ENCODE results near the gene RASA3.

Gene RASA3

GRCh38 chr13:114015111-114015968, 117.1 kb downstream of the RASA3 start:
- no peak for DNase-seq

DNA sequence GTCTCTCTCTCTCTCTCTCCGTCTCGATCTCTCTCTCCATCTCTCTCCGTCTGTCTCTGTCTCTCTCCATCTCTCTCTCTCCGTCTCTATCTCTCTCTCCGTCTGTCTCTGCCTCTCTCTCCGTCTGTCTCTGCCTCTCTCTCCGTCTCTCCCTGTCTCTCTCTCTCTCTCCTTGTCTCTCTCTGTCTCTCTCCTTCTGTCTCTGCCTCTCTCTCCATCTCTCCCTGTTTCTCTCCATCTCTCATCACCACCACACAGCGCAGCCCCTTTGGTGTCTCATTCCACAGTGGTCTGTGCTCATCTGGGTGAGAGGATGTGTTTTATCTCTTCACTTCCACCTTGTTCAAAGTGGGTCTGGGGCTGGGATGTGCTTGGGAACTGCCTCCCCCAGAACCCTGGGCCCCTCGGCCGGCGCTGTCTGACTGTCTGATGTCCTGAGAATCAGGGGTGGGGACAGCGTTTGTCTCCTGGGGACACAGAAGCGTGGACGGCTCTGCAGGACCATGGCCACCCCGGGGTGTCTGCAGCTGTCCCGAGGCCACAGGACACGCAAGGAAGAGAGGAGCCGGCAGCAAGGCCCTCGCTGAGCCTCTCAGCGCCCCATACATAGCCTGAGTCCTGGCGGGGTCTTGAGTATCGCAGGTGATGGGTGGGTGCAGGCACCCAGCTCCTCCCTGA, 118.3 kb downstream of the RASA3 start:
- no peak for DNase-seq

GRCh38 chr13:114013336-114013735, 119.1 kb downstream of the RASA3 start:
- no peak for DNase-seq

DNA sequence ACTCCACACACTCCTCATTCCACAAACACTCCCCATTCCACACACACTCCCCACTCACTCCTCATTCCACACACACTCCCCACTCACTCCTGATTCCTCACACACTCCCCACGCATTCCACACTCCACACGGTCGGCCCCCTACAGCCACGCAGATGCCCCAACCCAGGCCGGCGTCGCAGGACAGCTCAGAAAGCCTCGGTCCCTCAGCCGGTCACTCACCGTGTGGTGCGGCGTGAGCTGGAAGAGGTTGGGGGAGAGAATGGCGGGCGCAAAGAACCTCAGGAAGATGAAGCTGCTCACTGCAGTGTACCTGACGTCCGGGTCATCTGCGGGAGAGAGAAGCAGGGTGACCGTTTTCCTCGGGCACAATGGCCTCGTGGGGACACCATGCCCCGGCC, 119.5 kb downstream of the RASA3 start:
- DNase-seq: no peak

DNA sequence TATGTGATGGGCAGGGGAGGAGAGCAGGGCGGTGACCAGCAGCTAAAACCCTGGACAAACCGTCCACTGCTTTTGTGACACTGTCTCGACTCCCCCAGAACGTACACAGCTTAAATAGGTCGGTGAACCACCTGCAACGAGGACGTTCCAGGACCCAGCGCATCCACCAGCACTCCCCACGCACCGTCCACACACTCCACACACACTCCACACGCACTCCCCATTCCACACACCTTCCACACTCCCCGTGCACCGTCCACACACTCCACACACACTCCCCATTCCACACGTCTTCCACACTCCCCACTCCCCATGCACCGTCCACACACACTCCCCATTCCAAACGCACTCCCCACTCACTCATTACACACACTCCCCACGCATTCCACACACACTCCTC, 120.3 kb downstream of the RASA3 start:
- no peak for DNase-seq

DNA sequence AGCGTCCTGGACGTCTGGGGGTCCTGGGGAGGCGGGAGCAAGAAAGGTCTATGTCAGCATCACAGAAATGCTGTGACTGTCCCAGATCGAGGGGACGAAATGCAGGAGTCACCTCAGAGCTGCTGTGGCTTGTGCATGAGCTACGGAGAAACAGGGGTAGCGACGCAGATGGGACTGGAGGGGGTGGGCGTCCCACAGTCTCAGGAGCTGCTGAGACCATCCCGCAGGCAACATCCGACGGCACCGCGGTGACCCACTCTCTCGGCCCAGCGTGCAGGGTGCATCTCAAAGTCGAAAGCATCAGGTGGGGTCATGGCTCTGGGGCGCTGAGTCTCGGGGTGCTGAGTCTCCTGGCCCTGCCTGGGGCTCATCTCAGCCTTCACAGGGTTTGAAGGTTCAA, 121.2 kb downstream of the RASA3 start:
- DNase-seq: no peak

DNA sequence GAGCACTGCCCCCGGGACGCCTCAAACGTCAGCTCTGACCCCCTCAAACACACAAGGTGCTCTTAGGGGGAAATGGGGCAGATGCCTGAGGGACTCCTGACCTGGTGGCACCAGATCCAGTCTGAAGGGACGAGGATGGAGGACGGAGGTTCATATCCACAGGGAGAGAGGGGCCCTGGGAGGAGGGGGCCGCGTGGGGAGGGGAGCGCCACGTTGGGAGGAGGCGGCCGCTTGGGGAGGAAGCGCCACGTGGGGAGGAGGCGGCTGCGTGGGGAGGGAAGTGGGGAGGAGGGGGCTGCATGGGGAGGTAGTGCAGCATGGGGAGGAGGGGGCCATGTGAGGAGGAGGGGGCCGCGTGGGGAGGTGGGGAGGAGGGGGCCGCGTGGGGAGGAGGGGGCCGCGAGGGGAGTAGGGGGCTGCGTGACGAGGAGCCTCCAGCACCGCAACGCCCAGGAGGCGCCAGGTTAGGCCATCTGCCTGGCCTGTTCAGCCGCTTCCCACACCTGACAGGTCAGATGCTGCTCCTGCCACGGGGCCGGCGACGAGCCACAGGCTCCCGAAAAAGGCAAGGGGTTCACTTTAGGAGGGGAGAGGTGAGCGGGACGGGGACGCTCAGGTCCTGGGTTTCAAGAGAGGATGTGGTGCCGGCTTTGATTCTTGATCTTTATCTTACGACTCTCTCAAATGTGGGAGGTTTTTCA, 121.9 kb downstream of the RASA3 start:
- DNase-seq: no peak

- no peak for DNase-seq
Measured at GRCh38 chr13:114009590-114010400, 122.6 kb downstream of the RASA3 start.

- no peak for DNase-seq
Measured at GRCh38 chr13:114008964-114009589, 123.3 kb downstream of the RASA3 start.

DNA sequence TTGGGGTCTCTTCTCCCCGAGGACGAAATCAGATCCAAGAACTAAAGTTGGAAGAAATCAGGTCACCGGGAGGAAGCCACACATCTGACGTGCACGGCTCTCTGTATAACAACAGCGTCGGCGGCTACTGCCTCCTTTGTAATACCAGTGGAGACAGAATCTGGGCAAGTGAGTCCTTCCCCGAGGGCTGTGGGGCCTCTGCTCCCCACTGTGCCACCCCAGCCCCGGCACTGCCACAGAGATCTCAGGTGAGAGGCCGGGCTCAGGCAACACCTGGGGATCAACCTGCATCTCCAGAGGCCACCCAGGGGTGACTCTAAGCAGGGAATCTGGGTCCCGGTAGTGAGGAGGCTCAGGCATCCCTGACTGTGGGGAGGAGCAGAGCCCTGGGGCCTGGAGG, 124.9 kb downstream of the RASA3 start:
- no peak for DNase-seq

- no peak for DNase-seq
Measured at GRCh38 chr13:114005206-114005724, 127.2 kb downstream of the RASA3 start.

- no peak for DNase-seq
Measured at GRCh38 chr13:114004420-114005205, 127.8 kb downstream of the RASA3 start.

DNA sequence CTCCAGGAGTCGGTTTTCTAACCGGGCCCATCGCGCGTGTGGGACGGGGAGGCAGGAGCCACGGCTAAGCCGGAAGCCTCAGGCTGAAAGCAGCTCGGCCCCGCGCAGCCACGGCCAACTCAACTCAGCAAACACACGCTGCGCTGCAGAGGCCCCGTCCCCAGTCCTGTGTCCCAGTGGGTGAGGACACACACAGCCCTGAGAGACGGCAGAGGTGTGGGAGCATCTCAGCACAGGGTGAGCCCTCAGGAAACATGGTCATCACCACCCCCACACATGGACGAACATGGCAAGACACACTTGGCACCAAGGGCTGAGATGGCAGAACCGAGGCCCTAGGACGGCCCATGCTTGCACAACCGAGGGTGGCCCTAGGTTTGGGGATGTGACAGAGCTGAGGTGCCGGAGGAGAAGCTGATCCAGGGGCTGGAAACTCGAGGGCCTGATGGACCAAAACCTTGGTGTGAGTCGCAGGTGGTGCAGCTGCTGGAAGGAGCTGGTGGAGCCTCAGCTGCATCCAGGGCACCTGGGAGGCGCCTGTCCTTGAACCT, 129.6 kb downstream of the RASA3 start:
- no peak for DNase-seq

GRCh38 chr13:114002009-114002544, 130.3 kb downstream of the RASA3 start:
- DNase-seq: no peak

GRCh38 chr13:114001331-114002008, 131.0 kb downstream of the RASA3 start:
- DNase-seq: no peak

DNA sequence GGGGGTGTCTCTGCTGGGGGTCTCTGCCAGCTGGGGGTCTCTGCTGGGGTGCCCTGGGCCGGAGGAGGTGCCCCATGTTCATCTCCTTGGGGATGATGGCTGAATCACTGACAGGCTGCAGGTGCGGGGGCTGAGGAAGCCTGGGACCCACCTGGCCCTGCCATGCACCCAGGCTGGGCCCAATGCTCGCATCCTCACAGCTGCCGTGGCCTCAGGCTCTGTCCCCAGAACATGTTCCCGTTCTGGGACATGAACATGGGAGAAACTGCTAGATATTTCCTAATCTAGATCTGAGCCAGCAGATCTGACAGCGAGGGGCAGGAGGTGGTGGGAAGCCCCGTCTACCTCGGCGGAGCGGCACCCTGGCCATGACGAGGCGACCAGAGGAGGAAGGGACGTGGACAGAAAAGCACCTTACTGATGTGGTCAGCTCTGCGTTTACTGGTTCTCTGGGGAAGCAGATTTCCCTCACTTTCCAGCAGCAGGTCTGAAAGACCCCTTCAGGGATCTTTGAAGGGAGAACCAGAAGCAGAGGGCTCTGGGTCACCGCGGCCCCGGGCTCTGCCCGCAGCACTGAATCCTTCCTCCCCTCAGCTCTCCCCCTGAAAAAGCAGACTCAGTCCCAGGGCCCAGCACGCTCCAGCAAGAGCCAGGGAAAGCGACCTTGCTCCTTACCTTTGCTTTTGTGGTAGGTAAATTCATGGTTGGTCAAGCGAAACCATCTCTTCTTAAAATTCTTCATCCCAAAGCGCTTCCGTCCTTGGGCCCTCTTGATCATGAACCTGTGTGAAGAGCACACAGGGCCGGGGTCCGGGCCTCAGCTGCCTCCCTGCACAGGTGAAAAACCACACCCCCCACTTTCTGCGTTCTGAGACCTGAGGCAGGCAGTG, 132.0 kb downstream of the RASA3 start:
- DNase-seq: no peak

- no peak for DNase-seq
Measured at GRCh38 chr13:113999618-113999910, 132.9 kb downstream of the RASA3 start.

DNA sequence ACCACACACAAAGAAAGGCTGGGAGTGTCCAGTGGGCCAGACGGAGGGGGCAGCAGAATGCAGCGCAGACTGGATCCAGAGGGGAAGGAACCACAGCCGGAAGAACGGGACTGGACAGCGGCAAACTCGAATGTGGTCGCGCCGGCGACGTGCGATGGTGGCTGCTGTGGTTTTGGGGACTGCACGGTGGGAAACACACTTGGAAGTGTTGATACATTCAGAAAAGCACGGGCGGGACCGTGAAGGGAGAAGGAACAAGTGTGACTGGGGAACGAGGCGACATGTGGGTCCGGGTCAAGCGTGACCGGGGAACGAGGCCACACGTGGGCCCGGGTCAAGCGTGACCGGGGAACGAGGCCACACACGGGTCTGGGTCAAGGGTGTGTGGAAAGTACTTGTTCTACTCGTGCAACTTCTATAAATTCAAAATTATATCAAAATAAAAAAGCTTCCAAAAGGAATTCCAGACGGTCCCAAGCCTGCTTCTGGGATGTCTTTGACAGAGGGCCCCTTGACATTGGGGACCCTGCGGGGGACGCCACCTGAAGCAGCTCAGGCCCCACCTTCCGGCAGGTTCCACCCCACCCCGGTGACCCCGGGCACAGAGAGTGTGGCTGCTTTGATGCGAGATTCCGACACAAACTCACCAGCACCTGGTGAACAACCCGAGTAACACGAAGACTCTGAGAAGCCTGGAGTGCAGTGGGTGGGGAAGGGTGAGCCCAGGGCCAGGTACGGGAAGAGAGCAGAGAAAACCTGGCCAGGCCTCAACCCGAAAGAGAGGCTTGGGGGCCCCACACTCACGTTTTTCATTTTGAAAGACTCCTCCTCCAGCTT, 133.4 kb downstream of the RASA3 start:
- DNase-seq: no peak

Data from EL (cell line).